Measurements from ENCODE around the gene MANBA.

MANBA gene

GRCh38 chr4:102616636-102617035 lies 144.1 kb downstream of the MANBA start:
- peak; percentile 11 for DNase-seq

- DNase-seq = no peak
These were observed 146.0 kb downstream of the MANBA start for GRCh38 chr4:102614801-102615200.

- DNase-seq = no peak
These were observed 147.9 kb downstream of the MANBA start for GRCh38 chr4:102612824-102613366.

- no peak for DNase-seq
These were observed 148.6 kb downstream of the MANBA start for GRCh38 chr4:102612210-102612609.

- no peak for DNase-seq
These were observed 150.3 kb downstream of the MANBA start for GRCh38 chr4:102610476-102610875.

- DNase-seq = no peak
These were observed 150.8 kb downstream of the MANBA start for GRCh38 chr4:102610007-102610406.

GRCh38 chr4:102608190-102608589 lies 152.6 kb downstream of the MANBA start:
- no peak for DNase-seq

- no peak for DNase-seq
These were observed 153.8 kb downstream of the MANBA start for GRCh38 chr4:102606846-102607450.

- DNase-seq = no peak
These were observed 154.5 kb downstream of the MANBA start for GRCh38 chr4:102606261-102606660.

GRCh38 chr4:102604222-102604940 lies 156.4 kb downstream of the MANBA start:
- DNase-seq = no peak

GRCh38 chr4:102601586-102602227 lies 159.1 kb downstream of the MANBA start:
- DNase-seq = no peak

- DNase-seq = no peak
These were observed 160.1 kb downstream of the MANBA start for GRCh38 chr4:102600689-102601088.

- DNase-seq = no peak
These were observed 160.9 kb downstream of the MANBA start for GRCh38 chr4:102599886-102600285.

- no peak for DNase-seq
These were observed 161.3 kb downstream of the MANBA start for GRCh38 chr4:102599455-102599854.

- no peak for DNase-seq
These were observed 161.9 kb downstream of the MANBA start for GRCh38 chr4:102598762-102599374.

- DNase-seq = peak; percentile 59
These were observed 162.5 kb downstream of the MANBA start for GRCh38 chr4:102598086-102598761.

- no peak for DNase-seq
These were observed 164.2 kb downstream of the MANBA start for GRCh38 chr4:102596532-102596931.

GRCh38 chr4:102594000-102594399 lies 166.8 kb downstream of the MANBA start:
- no peak for DNase-seq

- DNase-seq = no peak
These were observed 167.6 kb downstream of the MANBA start for GRCh38 chr4:102593147-102593546.

GRCh38 chr4:102592256-102592655 lies 168.5 kb downstream of the MANBA start:
- DNase-seq = no peak

GRCh38 chr4:102589743-102590142 lies 171.0 kb downstream of the MANBA start:
- no peak for DNase-seq

- DNase-seq = no peak
These were observed 174.1 kb downstream of the MANBA start for GRCh38 chr4:102586644-102587021.

Measured in NCI-H187 treated with DMSO at 0.1 percent for 48 hours (cell line).